Fibroblast of lung (primary cell): ENCODE measurements around the gene DNAH17. TPM values are rescaled to one million over a fixed set of nuclear protein-coding genes. Genes with fewer than 3 reads are reported as not detected.

Source experiments
- DNase-seq, 2 donors: peaks; one replicate each; pipeline versions ENCODE4 v3.0.0 to v3.0.0-alpha.2; 2010; ENCODE audit warnings: low read depth in 2 of 2
- H2AFZ ChIP-seq: 2 replicates; pipeline ENCODE4 v1.5.1; 2012; ENCODE audit warnings: low read length, control low read depth, inconsistent platforms
- H3K27ac ChIP-seq: 2 replicates; pipeline ENCODE4 v1.5.1; 2011; ENCODE audit warnings: low read length, control low read depth; ENCODE audit not compliant: insufficient read depth
- H3K27me3 ChIP-seq: 2 replicates; pipeline ENCODE4 v1.5.1; 2011; ENCODE audit warnings: mild to moderate bottlenecking, low read length; ENCODE audit not compliant: control insufficient read depth, insufficient read depth
- H3K36me3 ChIP-seq: 2 replicates; pipeline ENCODE4 v1.5.1; 2011; ENCODE audit warnings: low read length; ENCODE audit not compliant: control insufficient read depth, insufficient read depth
- H3K4me1 ChIP-seq: 2 replicates; pipeline ENCODE4 v1.5.1; 2011; ENCODE audit warnings: low read length; ENCODE audit not compliant: control insufficient read depth, insufficient read depth; ENCODE audit errors: extremely low read depth
- H3K4me2 ChIP-seq: 2 replicates; pipeline ENCODE4 v1.5.1; 2011; ENCODE audit warnings: low read length, control low read depth; ENCODE audit not compliant: insufficient read depth; ENCODE audit errors: extremely low read depth
- H3K4me3 ChIP-seq, 4 experiments: fragments of 200-600 bp in 1 of 4; sonication (generic) in 1 of 4; replicated peaks in 1 of 4; 2 replicates each; pipeline ENCODE4 v1.5.1; 2011 to 2016; ENCODE audit warnings: low read length in 4 of 4, low read depth in 3 of 4, mild to moderate bottlenecking in 3 of 4, control low read depth in 2 of 4, inconsistent platforms in 1 of 4, mixed read lengths in 1 of 4; ENCODE audit not compliant: insufficient read depth in 1 of 4; ENCODE audit errors: control extremely low read depth in 1 of 4
- H3K79me2 ChIP-seq: 2 replicates; pipeline ENCODE4 v1.5.1; 2012; ENCODE audit warnings: mild to moderate bottlenecking, low read length, inconsistent platforms; ENCODE audit not compliant: control insufficient read depth, insufficient read depth
- H3K9ac ChIP-seq: 2 replicates; pipeline ENCODE4 v1.5.1; 2011; ENCODE audit warnings: mild to moderate bottlenecking, low read length, control low read depth; ENCODE audit not compliant: insufficient read depth
- H3K9me3 ChIP-seq: 2 replicates; pipeline ENCODE4 v1.5.1; 2012; ENCODE audit warnings: low read depth, low read length; ENCODE audit not compliant: control insufficient read depth, insufficient read depth
- H4K20me1 ChIP-seq: 2 replicates; pipeline ENCODE4 v1.5.1; 2011; ENCODE audit warnings: low read length; ENCODE audit not compliant: control insufficient read depth, insufficient read depth; ENCODE audit errors: extremely low read depth
- EZH2 ChIP-seq: IDR thresholded peaks from 2 replicates; pipeline ENCODE4 v1.5.1; 2012; ENCODE audit warnings: low read length, control low read depth, mild to moderate bottlenecking; ENCODE audit errors: missing control alignments
- polyA plus RNA-seq, 2 donors: library from polyadenylated mRNA; depleted of rRNA in 1 of 2; stranded (reverse) in 1 of 2; unstranded in 1 of 2; fragments of >200 nt; gene quantifications; 2 replicates each; pipeline ENCODE4 v1.2.1, GENCODE V29; 2011 to 2012; ENCODE audit warnings: missing spikeins in 1 of 2
- total RNA-seq: library from RNA; depleted of rRNA; stranded (reverse); fragments of >200 nt; gene quantifications from 2 replicates; pipeline ENCODE4 v1.2.1, GENCODE V29; 2014
- TF ChIP-seq, protein P1 (sequence below), 2 donors: IDR thresholded peaks in 1 of 2; conservative IDR thresholded peaks in 1 of 2; 1 replicate in 1 of 2; 2 replicates in 1 of 2; pipeline ENCODE4 v1.5.1; 2011 to 2012; ENCODE audit warnings: low read length in 2 of 2, control low read depth in 1 of 2, inconsistent platforms in 1 of 2, low read depth in 1 of 2, mild to moderate bottlenecking in 1 of 2

The DNAH17 gene
- total and polyA plus RNA-seq, 2 donors (not counting 1 experiment from before 2014, with no cell fraction given) = not detected

DNA sequence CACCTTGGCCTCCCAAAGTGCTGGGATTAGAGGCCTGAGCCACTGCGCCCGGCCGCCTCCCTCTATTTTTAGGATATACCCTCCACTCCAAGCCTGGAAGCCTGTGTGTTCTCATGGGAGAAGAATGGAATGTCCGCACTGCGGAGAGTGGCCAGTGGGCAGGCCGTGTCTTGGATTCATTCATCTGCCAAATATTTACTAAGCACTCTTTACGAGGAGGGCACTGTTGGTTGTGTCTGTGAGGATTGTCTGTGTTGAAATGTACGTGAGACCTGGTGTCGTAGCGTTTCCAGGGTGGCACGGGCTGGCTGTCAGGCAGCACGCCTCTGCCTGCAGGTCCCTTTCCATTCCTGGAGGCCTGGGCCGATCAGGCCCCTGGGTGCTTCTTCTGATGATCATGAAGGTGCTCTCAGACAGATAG, 179.5 kb downstream of the DNAH17 start:
- H4K20me1 ChIP-seq = no peaks in the 10 kb centered on the region
- no peak overlapping the region for H3K4me3 ChIP-seq
- H3K36me3 ChIP-seq = peaks cover 34% of the 10 kb centered on the region
- no peaks in the 10 kb centered on the region for H3K27me3 ChIP-seq
- no peak overlapping the region for H2AFZ ChIP-seq
- H3K9me3 ChIP-seq = no peaks in the 10 kb centered on the region
- H3K9ac ChIP-seq = no peak overlapping the region
- H3K79me2 ChIP-seq = peaks cover 44% of the 10 kb centered on the region
- TF ChIP-seq, protein P1, sequence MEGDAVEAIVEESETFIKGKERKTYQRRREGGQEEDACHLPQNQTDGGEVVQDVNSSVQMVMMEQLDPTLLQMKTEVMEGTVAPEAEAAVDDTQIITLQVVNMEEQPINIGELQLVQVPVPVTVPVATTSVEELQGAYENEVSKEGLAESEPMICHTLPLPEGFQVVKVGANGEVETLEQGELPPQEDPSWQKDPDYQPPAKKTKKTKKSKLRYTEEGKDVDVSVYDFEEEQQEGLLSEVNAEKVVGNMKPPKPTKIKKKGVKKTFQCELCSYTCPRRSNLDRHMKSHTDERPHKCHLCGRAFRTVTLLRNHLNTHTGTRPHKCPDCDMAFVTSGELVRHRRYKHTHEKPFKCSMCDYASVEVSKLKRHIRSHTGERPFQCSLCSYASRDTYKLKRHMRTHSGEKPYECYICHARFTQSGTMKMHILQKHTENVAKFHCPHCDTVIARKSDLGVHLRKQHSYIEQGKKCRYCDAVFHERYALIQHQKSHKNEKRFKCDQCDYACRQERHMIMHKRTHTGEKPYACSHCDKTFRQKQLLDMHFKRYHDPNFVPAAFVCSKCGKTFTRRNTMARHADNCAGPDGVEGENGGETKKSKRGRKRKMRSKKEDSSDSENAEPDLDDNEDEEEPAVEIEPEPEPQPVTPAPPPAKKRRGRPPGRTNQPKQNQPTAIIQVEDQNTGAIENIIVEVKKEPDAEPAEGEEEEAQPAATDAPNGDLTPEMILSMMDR (conservative IDR thresholded peaks at IDR 0.05 in 1 of 2, IDR thresholded peaks at IDR 0.05 in 1 of 2; ENCODE audit: low read depth in 1 of 2, low read length in 2 of 2) = no peak
- no peak for TF ChIP-seq EZH2
- peak in 1 of 2 donors; percentile 82 for DNase-seq
- H3K27ac ChIP-seq = peak overlapping the region; percentile 76
- no peak overlapping the region for H3K4me2 ChIP-seq
- peaks cover 12% of the 10 kb centered on the region for H3K4me1 ChIP-seq

- H3K4me1 ChIP-seq = peaks cover 18% of the 10 kb centered on the region
- H2AFZ ChIP-seq = no peak overlapping the region
- peak overlapping the region; percentile 76 for H3K27ac ChIP-seq
- peaks cover 31% of the 10 kb centered on the region for H3K36me3 ChIP-seq
- DNase-seq = no peak
- H3K79me2 ChIP-seq = peaks cover 52% of the 10 kb centered on the region
- no peaks in the 10 kb centered on the region for H3K9me3 ChIP-seq
- TF ChIP-seq EZH2 = no peak
- TF ChIP-seq, protein P1 (conservative IDR thresholded peaks at IDR 0.05 in 1 of 2, IDR thresholded peaks at IDR 0.05 in 1 of 2; ENCODE audit: low read depth in 1 of 2, low read length in 2 of 2) = no peak
- H4K20me1 ChIP-seq = no peaks in the 10 kb centered on the region
- no peak overlapping the region for H3K4me3 ChIP-seq
- no peak overlapping the region for H3K4me2 ChIP-seq
- H3K27me3 ChIP-seq = no peaks in the 10 kb centered on the region
- H3K9ac ChIP-seq = peak overlapping the region; percentile 8
Measured at GRCh38 chr17:78396441-78397337, 180.5 kb downstream of the DNAH17 start.

DNA sequence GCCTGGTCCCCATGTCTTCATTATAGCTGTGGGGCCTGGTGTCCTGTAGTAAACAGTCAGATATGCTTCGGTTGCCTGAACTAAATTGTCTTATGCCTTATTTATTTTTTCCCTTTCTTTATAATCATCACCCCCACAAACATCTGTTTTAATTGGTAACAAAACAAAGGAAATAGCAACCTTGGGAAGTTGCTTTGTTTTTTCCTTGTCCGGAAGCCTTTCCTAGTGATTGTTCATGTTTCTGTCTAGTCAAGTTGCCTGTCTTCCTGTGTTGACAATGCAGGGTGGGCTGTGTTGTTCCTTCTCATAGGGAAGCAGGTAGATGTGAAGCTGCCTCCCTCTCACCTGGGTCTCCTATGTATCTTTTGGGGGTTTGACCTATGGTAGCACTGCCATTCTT, 182.0 kb downstream of the DNAH17 start:
- no peak overlapping the region for H3K9ac ChIP-seq
- no peak overlapping the region for H3K27ac ChIP-seq
- H3K4me1 ChIP-seq = peaks cover 29% of the 10 kb centered on the region
- no peaks in the 10 kb centered on the region for H3K9me3 ChIP-seq
- H3K4me2 ChIP-seq = no peak overlapping the region
- H3K4me3 ChIP-seq = no peak overlapping the region
- peaks cover 22% of the 10 kb centered on the region for H3K36me3 ChIP-seq
- no peak for DNase-seq
- TF ChIP-seq EZH2 = no peak
- TF ChIP-seq, protein P1 (conservative IDR thresholded peaks at IDR 0.05 in 1 of 2, IDR thresholded peaks at IDR 0.05 in 1 of 2; ENCODE audit: low read depth in 1 of 2, low read length in 2 of 2) = no peak
- H3K27me3 ChIP-seq = no peaks in the 10 kb centered on the region
- no peak overlapping the region for H2AFZ ChIP-seq
- no peaks in the 10 kb centered on the region for H4K20me1 ChIP-seq
- H3K79me2 ChIP-seq = peaks cover 61% of the 10 kb centered on the region
